ENCODE data around the gene BBIP1.
A peak's percentile ranks its signal among the peaks of the same experiment; 100 is the strongest.
"Not testable (repeated sequence)": the region's sequence is repeated elsewhere in the genome, so short reads cannot be mapped to it uniquely, and the experiment has no call there.

BBIP1 gene

GRCh38 chr10:110919971-110920881 lies 1.2 kb upstream of the BBIP1 start:
- peak in 2 of 5 donors; percentile 13 to 28 for DNase-seq

- DNase-seq, result peak; percentile 97 to 100 (median 98)
Measured at GRCh38 chr10:110919349-110919931, 460 bp upstream of the BBIP1 start, which contains the start of gene SHOC2. Gene SHOC2 (plus strand): TSS chr10:110919604. CDS start chr10:110964359, 44,755 bp downstream.

- DNase-seq, result peak; percentile 76 to 91 (median 82)
Measured at GRCh38 chr10:110918269-110918642, 724 bp downstream of the BBIP1 start.

- DNase-seq, result peak in 1 of 5 donors; percentile 5
Measured at GRCh38 chr10:110916554-110917346, 2.2 kb downstream of the BBIP1 start.

- DNase-seq, result not testable (repeated sequence)
Measured at GRCh38 chr10:110915600-110915999, 3.4 kb downstream of the BBIP1 start.

- no peak for DNase-seq
Measured at GRCh38 chr10:110915035-110915434, 3.9 kb downstream of the BBIP1 start.

GRCh38 chr10:110914431-110914830 lies 4.5 kb downstream of the BBIP1 start:
- no peak for DNase-seq

GRCh38 chr10:110912374-110912773 lies 6.6 kb downstream of the BBIP1 start:
- no peak for DNase-seq

- DNase-seq, result no peak
Measured at GRCh38 chr10:110910138-110910537, 8.8 kb downstream of the BBIP1 start.

- peak in 1 of 5 donors; percentile 60 for DNase-seq
Measured at GRCh38 chr10:110903280-110904278, 15.4 kb downstream of the BBIP1 start.

- DNase-seq, result peak in 1 of 5 donors; percentile 54
Measured at GRCh38 chr10:110901954-110902819, 16.8 kb downstream of the BBIP1 start.

- DNase-seq, result no peak
Measured at GRCh38 chr10:110900983-110901382, 18.0 kb downstream of the BBIP1 start.

GRCh38 chr10:110898391-110898790 lies 20.6 kb downstream of the BBIP1 start:
- no peak for DNase-seq

- no peak for DNase-seq
Measured at GRCh38 chr10:110897184-110897583, 21.8 kb downstream of the BBIP1 start.

GRCh38 chr10:110893559-110894179 lies 25.3 kb downstream of the BBIP1 start:
- DNase-seq, result peak in 1 of 5 donors; percentile 60

GRCh38 chr10:110892602-110893288 lies 26.2 kb downstream of the BBIP1 start:
- DNase-seq, result no peak

- no peak for DNase-seq
Measured at GRCh38 chr10:110887560-110887959, 31.4 kb downstream of the BBIP1 start.

- no peak for DNase-seq
Measured at GRCh38 chr10:110885932-110886674, 32.9 kb downstream of the BBIP1 start.

GRCh38 chr10:110883924-110884323 lies 35.1 kb downstream of the BBIP1 start:
- DNase-seq, result no peak
